Prostate gland (tissue), 1 donor: Measurements from ENCODE around the gene MPST.

Source experiments
- POLR2A ChIP-seq: fragments of 450-650 bp; IDR thresholded peaks from one replicate; pipeline ENCODE4 v1.6.1; 2016; ENCODE audit warnings: antibody characterized with exemption, mild to moderate bottlenecking
- POLR2AphosphoS5 ChIP-seq: sonication (generic); formaldehyde crosslinking; IDR thresholded peaks from one replicate; pipeline ENCODE4 v1.6.1; 2017; ENCODE audit warnings: antibody characterized with exemption

DNA sequence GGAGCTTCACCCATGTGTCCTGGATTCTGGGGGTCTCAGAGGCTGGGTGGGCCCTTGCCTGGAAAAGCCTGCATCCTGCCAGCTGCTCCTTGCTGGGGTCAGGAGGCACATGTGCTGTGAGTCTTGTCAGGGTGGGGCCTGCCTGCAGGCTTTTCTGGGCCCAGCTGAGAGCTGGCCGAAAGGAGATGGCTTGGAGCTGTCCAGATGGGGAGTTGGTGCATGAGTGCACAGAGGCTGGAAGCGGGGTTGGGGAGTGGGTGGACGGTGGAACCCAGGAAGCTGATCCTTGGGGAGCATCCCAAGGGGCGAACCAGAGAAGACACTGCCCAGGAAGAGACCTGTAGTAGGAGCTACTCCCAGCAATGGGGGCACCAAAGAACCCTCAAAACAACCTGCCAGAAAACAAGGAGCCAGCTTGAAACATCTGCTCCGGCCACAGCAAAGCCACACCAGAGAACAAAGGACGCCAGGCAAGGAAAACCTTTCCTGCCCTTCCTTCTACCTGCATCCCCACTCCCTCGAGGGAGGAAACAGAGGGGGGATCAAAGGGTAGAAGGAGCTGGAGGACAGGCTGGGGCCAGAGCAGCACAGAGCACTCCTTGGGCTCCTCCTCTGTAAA, 23.8 kb downstream of the MPST start:
- no peak for TF ChIP-seq POLR2A
- TF ChIP-seq POLR2AphosphoS5: no peak
